GM08714 (cell line): ENCODE data around the gene IRF4.

Source experiments
- H3K4me3 ChIP-seq: fragments of 200-500 bp; sonication (Bioruptor generic); 2 replicates; pipeline ENCODE4 v1.5.1; 2014; ENCODE audit warnings: mild to moderate bottlenecking, low read length, inconsistent platforms
- ZNF274 ChIP-seq: IDR thresholded peaks from 2 replicates; pipeline ENCODE4 v1.6.1; 2012; ENCODE audit warnings: mild to moderate bottlenecking, low read depth, low read length

Gene IRF4

GRCh38 chr6:391559-392440 is at the start of gene IRF4:
Gene IRF4, plus strand, starts transcription at chr6:391752. Its CDS starts 1,401 bp downstream, at chr6:393153.
- no peak for TF ChIP-seq ZNF274
- peak within 1 kb of the TSS; percentile 91 for H3K4me3 ChIP-seq

GRCh38 chr6:341914-342831 is 49.4 kb upstream of the IRF4 start:
- H3K4me3 ChIP-seq = peak overlapping the region; percentile 17; the same call in 1 of the 2 replicates
- TF ChIP-seq ZNF274 = no peak

- no peak for TF ChIP-seq ZNF274
- H3K4me3 ChIP-seq = no peak overlapping the region; the same call in 1 of the 2 replicates
These were observed 48.7 kb upstream of the IRF4 start for GRCh38 chr6:342832-343179.

GRCh38 chr6:343226-343935 is 48.2 kb upstream of the IRF4 start:
- no peak for TF ChIP-seq ZNF274
- H3K4me3 ChIP-seq = no peak overlapping the region

GRCh38 chr6:343960-344815 is 47.4 kb upstream of the IRF4 start:
- no peak overlapping the region for H3K4me3 ChIP-seq
- TF ChIP-seq ZNF274 = no peak

GRCh38 chr6:344816-345340 is 46.7 kb upstream of the IRF4 start:
- TF ChIP-seq ZNF274 = no peak
- H3K4me3 ChIP-seq = no peak overlapping the region

- no peak overlapping the region; the same call in 1 of the 2 replicates for H3K4me3 ChIP-seq
- TF ChIP-seq ZNF274 = no peak
These were observed 45.7 kb upstream of the IRF4 start for GRCh38 chr6:345747-346385.

GRCh38 chr6:346386-347030 is 45.0 kb upstream of the IRF4 start:
- H3K4me3 ChIP-seq = no peak overlapping the region; the same call in 1 of the 2 replicates

GRCh38 chr6:347232-347631 is 44.3 kb upstream of the IRF4 start:
- TF ChIP-seq ZNF274 = no peak
- H3K4me3 ChIP-seq = no peak overlapping the region

More at GRCh38 chr6:346386-347030, 45.0 kb upstream of the IRF4 start:
- TF ChIP-seq ZNF274 = no peak

- H3K4me3 ChIP-seq = no peak overlapping the region
- no peak for TF ChIP-seq ZNF274
These were observed 43.3 kb upstream of the IRF4 start for GRCh38 chr6:347951-348859.

- TF ChIP-seq ZNF274 = no peak
- H3K4me3 ChIP-seq = no peak overlapping the region
These were observed 42.6 kb upstream of the IRF4 start for GRCh38 chr6:348860-349396.

GRCh38 chr6:349491-349921 is 42.0 kb upstream of the IRF4 start:
- TF ChIP-seq ZNF274 = no peak
- no peak overlapping the region for H3K4me3 ChIP-seq
